Non-pigmented ciliary epithelial cell (primary cell): Measurements from ENCODE around the gene CTSD.
A peak's percentile ranks its signal among the peaks of the same experiment; 100 is the strongest.

Experiments used
- DNase-seq: peaks from one replicate; pipeline ENCODE4 v3.0.0-alpha.2; 2010; ENCODE audit warnings: low read depth

Gene CTSD

GRCh38 chr11:1782831-1783724 is 19.4 kb upstream of the CTSD start:
- no peak for DNase-seq

- no peak for DNase-seq
Measured at GRCh38 chr11:1782031-1782590, 18.4 kb upstream of the CTSD start.

GRCh38 chr11:1781593-1781975 is 17.9 kb upstream of the CTSD start:
- no peak for DNase-seq

GRCh38 chr11:1780700-1781592 is 17.2 kb upstream of the CTSD start:
- no peak for DNase-seq

GRCh38 chr11:1779806-1780699 is 16.3 kb upstream of the CTSD start:
- DNase-seq = no peak

GRCh38 chr11:1779034-1779805 is 15.5 kb upstream of the CTSD start:
- no peak for DNase-seq

- DNase-seq = no peak
Measured at GRCh38 chr11:1778141-1778911, 14.6 kb upstream of the CTSD start.

GRCh38 chr11:1777737-1778136 is 14.0 kb upstream of the CTSD start:
- DNase-seq = no peak

- DNase-seq = no peak
Measured at GRCh38 chr11:1776944-1777715, 13.4 kb upstream of the CTSD start.

- no peak for DNase-seq
Measured at GRCh38 chr11:1776331-1776851, 12.7 kb upstream of the CTSD start.

- DNase-seq = no peak
Measured at GRCh38 chr11:1774886-1775285, 11.2 kb upstream of the CTSD start.

- no peak for DNase-seq
Measured at GRCh38 chr11:1773994-1774550, 10.3 kb upstream of the CTSD start.

GRCh38 chr11:1773131-1773993 is 9.6 kb upstream of the CTSD start:
- no peak for DNase-seq

- DNase-seq = peak; percentile 71
Measured at GRCh38 chr11:1772270-1773130, 8.8 kb upstream of the CTSD start.

GRCh38 chr11:1771700-1772099 is 8.0 kb upstream of the CTSD start:
- no peak for DNase-seq

GRCh38 chr11:1771273-1771672 is 7.5 kb upstream of the CTSD start:
- no peak for DNase-seq

- DNase-seq = no peak
Measured at GRCh38 chr11:1770528-1770927, 6.8 kb upstream of the CTSD start.
